Measurements from ENCODE around the gene DNASE1L1.

DNA sequence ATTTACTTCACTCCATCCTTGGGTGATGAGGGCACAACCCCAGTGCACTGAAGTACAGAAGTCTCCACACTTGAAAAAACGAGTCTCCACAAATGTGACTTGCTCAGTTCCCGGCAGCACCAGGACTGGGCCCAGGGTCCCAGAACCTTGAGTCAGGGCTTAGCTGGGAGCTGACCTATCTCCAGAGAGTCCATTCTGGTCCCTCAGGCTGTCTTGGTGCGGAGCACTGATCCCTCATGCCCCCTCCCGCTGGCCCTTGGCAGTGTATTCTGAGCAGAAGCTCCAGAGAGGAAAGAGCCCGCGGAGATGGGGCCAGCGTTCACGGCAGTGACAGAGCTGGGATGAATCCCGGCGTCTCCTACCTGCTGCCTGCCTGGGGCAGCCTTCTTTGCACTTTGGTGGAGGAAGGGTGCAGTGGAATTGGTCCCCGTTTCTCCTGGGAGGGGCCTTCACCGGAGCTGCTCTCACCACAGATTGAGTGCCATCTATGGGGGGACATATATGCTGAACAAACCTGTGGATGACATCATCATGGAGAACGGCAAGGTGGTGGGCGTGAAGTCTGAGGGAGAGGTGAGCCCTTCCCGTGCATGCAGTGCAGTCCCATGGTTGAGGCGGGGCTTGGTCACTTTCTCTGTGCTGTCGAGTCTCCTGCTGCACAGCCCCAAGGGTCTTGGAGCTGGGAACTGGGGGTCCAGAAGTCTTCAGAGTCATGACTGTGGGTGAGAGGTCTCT lies 31.7 kb upstream of the DNASE1L1 start:
- TF ChIP-seq SP1 (IDR thresholded peaks at IDR 0.05) (no peak), NR2F2 (IDR thresholded peaks at IDR 0.05) (no peak), RAD21 (IDR thresholded peaks at IDR 0.05) (no peak), GABPA (IDR thresholded peaks at IDR 0.05 in 1 of 2, conservative IDR thresholded peaks at IDR 0.05 in 1 of 2) (no peak), HNF4A (conservative IDR thresholded peaks at IDR 0.05) (no peak), FOXA1 (IDR thresholded peaks at IDR 0.05) (no peak), RXRA (IDR thresholded peaks at IDR 0.05) (no peak)
- TF ChIP-seq, protein P1, sequence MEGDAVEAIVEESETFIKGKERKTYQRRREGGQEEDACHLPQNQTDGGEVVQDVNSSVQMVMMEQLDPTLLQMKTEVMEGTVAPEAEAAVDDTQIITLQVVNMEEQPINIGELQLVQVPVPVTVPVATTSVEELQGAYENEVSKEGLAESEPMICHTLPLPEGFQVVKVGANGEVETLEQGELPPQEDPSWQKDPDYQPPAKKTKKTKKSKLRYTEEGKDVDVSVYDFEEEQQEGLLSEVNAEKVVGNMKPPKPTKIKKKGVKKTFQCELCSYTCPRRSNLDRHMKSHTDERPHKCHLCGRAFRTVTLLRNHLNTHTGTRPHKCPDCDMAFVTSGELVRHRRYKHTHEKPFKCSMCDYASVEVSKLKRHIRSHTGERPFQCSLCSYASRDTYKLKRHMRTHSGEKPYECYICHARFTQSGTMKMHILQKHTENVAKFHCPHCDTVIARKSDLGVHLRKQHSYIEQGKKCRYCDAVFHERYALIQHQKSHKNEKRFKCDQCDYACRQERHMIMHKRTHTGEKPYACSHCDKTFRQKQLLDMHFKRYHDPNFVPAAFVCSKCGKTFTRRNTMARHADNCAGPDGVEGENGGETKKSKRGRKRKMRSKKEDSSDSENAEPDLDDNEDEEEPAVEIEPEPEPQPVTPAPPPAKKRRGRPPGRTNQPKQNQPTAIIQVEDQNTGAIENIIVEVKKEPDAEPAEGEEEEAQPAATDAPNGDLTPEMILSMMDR (IDR thresholded peaks at IDR 0.05; ENCODE audit: low read depth, low read length, missing input control): no peak
- TF ChIP-seq, protein P2, sequence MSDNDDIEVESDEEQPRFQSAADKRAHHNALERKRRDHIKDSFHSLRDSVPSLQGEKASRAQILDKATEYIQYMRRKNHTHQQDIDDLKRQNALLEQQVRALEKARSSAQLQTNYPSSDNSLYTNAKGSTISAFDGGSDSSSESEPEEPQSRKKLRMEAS (IDR thresholded peaks at IDR 0.05): no peak
- TF ChIP-seq, protein P3, sequence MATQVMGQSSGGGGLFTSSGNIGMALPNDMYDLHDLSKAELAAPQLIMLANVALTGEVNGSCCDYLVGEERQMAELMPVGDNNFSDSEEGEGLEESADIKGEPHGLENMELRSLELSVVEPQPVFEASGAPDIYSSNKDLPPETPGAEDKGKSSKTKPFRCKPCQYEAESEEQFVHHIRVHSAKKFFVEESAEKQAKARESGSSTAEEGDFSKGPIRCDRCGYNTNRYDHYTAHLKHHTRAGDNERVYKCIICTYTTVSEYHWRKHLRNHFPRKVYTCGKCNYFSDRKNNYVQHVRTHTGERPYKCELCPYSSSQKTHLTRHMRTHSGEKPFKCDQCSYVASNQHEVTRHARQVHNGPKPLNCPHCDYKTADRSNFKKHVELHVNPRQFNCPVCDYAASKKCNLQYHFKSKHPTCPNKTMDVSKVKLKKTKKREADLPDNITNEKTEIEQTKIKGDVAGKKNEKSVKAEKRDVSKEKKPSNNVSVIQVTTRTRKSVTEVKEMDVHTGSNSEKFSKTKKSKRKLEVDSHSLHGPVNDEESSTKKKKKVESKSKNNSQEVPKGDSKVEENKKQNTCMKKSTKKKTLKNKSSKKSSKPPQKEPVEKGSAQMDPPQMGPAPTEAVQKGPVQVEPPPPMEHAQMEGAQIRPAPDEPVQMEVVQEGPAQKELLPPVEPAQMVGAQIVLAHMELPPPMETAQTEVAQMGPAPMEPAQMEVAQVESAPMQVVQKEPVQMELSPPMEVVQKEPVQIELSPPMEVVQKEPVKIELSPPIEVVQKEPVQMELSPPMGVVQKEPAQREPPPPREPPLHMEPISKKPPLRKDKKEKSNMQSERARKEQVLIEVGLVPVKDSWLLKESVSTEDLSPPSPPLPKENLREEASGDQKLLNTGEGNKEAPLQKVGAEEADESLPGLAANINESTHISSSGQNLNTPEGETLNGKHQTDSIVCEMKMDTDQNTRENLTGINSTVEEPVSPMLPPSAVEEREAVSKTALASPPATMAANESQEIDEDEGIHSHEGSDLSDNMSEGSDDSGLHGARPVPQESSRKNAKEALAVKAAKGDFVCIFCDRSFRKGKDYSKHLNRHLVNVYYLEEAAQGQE (IDR thresholded peaks at IDR 0.05): no peak
